HepG2 (cell line): ENCODE results near the gene GRIN2D. TPM values are rescaled to one million over a fixed set of nuclear protein-coding genes. Genes with fewer than 3 reads are reported as not detected.

Experiments used
- BHLHE40 ChIP-seq: IDR thresholded peaks from 2 replicates; pipeline ENCODE4 v1.6.1; 2011; ENCODE audit warnings: low read length, improper control_type of control experiment
- HOXA9 ChIP-seq: sonication (generic); formaldehyde crosslinking; IDR thresholded peaks from 2 replicates; pipeline ENCODE4 v1.8.1; 2022; ENCODE audit warnings: missing genetic modification reagents, mild to moderate bottlenecking, moderate library complexity, borderline replicate concordance
- SOX13 ChIP-seq, 3 experiments: fragments of 450-650 bp in 1 of 3; sonication (generic) in 1 of 3; formaldehyde crosslinking in 1 of 3; IDR thresholded peaks in 2 of 3; conservative IDR thresholded peaks in 1 of 3; 2 replicates each; pipeline versions ENCODE4 v1.5.0 to v1.6.1; 2016 to 2020; ENCODE audit warnings: antibody characterized with exemption in 1 of 3, mild to moderate bottlenecking in 1 of 3, missing compliant biosample characterization in 1 of 3, missing genetic modification reagents in 1 of 3, moderate library complexity in 1 of 3
- TBL1XR1 ChIP-seq: fragments of 150-350 bp; IDR thresholded peaks from 2 replicates; pipeline ENCODE4 v1.6.1; 2014; ENCODE audit warnings: borderline replicate concordance, low read length; ENCODE audit not compliant: partially characterized antibody
- ZNF317 ChIP-seq: sonication (generic); formaldehyde crosslinking; IDR thresholded peaks from 2 replicates; pipeline ENCODE4 v1.5.0; 2020; ENCODE audit warnings: mild to moderate bottlenecking, missing genetic modification reagents
- ZNF34 ChIP-seq: sonication (generic); formaldehyde crosslinking; IDR thresholded peaks from 2 replicates; pipeline ENCODE4 v1.4.0; 2020; ENCODE audit warnings: mild to moderate bottlenecking, missing genetic modification reagents, borderline replicate concordance
- ZNF367 ChIP-seq: sonication (generic); formaldehyde crosslinking; IDR thresholded peaks from 2 replicates; pipeline ENCODE4 v1.4.0; 2020; ENCODE audit warnings: missing genetic modification reagents, borderline replicate concordance
- polyA plus RNA-seq, 8 experiments: library from polyadenylated mRNA; depleted of rRNA in 3 of 8; stranded (reverse) in 7 of 8; unstranded in 1 of 8; fragments of >200 nt; fragmentation: Illumina TruSeq in 4 of 8; extraction: Trizol in 4 of 8; gene quantifications; 2 replicates each; pipeline versions ENCODE4 v1.2.1 to v1.2.3, GENCODE V29; 2011 to 2016; ENCODE audit warnings: low read depth in 4 of 8, missing spikeins in 1 of 8, mixed read lengths in 1 of 8; ENCODE audit not compliant: insufficient read depth in 1 of 8
- total RNA-seq, 5 experiments: library from RNA; depleted of rRNA; stranded (reverse); fragments of >200 nt; fragmentation: Illumina TruSeq; extraction: Trizol; gene quantifications; 2 replicates each; pipeline ENCODE4 v1.2.3, GENCODE V29; 2016; ENCODE audit warnings: low read depth in 1 of 5
- TF ChIP-seq, protein P1 (sequence below): sonication (generic); formaldehyde crosslinking; IDR thresholded peaks from 2 replicates; pipeline ENCODE4 v1.4.0; 2020; ENCODE audit warnings: missing genetic modification reagents, borderline replicate concordance
- TF ChIP-seq, protein P2 (sequence below): sonication (generic); formaldehyde crosslinking; IDR thresholded peaks from one replicate; pipeline ENCODE4 v1.5.1; 2020; ENCODE audit warnings: mild to moderate bottlenecking, missing genetic modification reagents; ENCODE audit errors: not compliant biosample characterization
- TF ChIP-seq, protein P3 (sequence below): sonication (generic); formaldehyde crosslinking; IDR thresholded peaks from 2 replicates; pipeline ENCODE4 v1.5.0; 2020; ENCODE audit warnings: mild to moderate bottlenecking, missing genetic modification reagents
- TF ChIP-seq, protein P4 (sequence below): sonication (generic); formaldehyde crosslinking; IDR thresholded peaks from 2 replicates; pipeline ENCODE4 v1.8.1; 2023; ENCODE audit warnings: mild to moderate bottlenecking, inconsistent platforms, moderate library complexity, missing genetic modification reagents, borderline replicate concordance
- TF ChIP-seq, protein P5 (sequence below): sonication (generic); formaldehyde crosslinking; IDR thresholded peaks from 2 replicates; pipeline ENCODE4 v1.4.0; 2020; ENCODE audit warnings: mild to moderate bottlenecking, missing genetic modification reagents

GRIN2D gene
- total and polyA plus RNA-seq, 2 of the 13 experiments (the other 11 are each of a cell fraction or from before 2014, with no cell fraction given) = 0.02 to 0.13 TPM

DNA sequence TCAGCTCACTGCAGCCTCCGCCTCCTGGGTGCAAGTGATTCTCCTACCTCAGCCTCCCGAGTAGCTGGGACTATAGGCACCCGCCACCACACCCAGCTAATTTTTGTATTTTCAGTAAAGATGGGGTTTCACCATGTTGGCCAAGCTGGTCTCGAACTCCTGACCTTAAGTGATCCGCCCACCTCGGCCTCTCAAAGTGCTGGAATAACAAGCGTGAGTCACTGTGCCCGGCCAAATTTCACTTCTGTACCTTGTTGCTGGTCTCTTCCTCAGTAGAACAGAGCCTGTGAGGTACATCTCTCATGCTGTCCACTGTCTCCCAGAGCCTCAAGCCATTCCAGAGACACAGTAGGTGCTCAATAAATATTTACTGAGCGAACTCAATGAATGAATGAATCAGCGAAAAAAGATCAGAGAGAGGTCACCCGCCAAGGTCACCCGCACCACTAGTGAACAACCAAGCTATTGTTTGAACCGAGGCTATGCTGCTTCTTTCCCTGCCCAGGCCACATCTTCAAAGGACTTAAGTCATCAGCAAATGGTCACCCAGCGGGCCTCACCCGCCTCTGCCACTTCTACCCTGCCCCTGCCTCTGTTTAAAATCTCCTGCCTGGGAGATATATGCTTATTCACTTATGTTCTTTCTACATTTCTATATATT, 39.0 kb upstream of the GRIN2D start (continued):
- TF ChIP-seq, protein P1, sequence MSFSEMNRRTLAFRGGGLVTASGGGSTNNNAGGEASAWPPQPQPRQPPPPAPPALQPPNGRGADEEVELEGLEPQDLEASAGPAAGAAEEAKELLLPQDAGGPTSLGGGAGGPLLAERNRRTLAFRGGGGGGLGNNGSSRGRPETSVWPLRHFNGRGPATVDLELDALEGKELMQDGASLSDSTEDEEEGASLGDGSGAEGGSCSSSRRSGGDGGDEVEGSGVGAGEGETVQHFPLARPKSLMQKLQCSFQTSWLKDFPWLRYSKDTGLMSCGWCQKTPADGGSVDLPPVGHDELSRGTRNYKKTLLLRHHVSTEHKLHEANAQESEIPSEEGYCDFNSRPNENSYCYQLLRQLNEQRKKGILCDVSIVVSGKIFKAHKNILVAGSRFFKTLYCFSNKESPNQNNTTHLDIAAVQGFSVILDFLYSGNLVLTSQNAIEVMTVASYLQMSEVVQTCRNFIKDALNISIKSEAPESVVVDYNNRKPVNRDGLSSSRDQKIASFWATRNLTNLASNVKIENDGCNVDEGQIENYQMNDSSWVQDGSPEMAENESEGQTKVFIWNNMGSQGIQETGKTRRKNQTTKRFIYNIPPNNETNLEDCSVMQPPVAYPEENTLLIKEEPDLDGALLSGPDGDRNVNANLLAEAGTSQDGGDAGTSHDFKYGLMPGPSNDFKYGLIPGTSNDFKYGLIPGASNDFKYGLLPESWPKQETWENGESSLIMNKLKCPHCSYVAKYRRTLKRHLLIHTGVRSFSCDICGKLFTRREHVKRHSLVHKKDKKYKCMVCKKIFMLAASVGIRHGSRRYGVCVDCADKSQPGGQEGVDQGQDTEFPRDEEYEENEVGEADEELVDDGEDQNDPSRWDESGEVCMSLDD = no peak
- TF ChIP-seq, protein P2, sequence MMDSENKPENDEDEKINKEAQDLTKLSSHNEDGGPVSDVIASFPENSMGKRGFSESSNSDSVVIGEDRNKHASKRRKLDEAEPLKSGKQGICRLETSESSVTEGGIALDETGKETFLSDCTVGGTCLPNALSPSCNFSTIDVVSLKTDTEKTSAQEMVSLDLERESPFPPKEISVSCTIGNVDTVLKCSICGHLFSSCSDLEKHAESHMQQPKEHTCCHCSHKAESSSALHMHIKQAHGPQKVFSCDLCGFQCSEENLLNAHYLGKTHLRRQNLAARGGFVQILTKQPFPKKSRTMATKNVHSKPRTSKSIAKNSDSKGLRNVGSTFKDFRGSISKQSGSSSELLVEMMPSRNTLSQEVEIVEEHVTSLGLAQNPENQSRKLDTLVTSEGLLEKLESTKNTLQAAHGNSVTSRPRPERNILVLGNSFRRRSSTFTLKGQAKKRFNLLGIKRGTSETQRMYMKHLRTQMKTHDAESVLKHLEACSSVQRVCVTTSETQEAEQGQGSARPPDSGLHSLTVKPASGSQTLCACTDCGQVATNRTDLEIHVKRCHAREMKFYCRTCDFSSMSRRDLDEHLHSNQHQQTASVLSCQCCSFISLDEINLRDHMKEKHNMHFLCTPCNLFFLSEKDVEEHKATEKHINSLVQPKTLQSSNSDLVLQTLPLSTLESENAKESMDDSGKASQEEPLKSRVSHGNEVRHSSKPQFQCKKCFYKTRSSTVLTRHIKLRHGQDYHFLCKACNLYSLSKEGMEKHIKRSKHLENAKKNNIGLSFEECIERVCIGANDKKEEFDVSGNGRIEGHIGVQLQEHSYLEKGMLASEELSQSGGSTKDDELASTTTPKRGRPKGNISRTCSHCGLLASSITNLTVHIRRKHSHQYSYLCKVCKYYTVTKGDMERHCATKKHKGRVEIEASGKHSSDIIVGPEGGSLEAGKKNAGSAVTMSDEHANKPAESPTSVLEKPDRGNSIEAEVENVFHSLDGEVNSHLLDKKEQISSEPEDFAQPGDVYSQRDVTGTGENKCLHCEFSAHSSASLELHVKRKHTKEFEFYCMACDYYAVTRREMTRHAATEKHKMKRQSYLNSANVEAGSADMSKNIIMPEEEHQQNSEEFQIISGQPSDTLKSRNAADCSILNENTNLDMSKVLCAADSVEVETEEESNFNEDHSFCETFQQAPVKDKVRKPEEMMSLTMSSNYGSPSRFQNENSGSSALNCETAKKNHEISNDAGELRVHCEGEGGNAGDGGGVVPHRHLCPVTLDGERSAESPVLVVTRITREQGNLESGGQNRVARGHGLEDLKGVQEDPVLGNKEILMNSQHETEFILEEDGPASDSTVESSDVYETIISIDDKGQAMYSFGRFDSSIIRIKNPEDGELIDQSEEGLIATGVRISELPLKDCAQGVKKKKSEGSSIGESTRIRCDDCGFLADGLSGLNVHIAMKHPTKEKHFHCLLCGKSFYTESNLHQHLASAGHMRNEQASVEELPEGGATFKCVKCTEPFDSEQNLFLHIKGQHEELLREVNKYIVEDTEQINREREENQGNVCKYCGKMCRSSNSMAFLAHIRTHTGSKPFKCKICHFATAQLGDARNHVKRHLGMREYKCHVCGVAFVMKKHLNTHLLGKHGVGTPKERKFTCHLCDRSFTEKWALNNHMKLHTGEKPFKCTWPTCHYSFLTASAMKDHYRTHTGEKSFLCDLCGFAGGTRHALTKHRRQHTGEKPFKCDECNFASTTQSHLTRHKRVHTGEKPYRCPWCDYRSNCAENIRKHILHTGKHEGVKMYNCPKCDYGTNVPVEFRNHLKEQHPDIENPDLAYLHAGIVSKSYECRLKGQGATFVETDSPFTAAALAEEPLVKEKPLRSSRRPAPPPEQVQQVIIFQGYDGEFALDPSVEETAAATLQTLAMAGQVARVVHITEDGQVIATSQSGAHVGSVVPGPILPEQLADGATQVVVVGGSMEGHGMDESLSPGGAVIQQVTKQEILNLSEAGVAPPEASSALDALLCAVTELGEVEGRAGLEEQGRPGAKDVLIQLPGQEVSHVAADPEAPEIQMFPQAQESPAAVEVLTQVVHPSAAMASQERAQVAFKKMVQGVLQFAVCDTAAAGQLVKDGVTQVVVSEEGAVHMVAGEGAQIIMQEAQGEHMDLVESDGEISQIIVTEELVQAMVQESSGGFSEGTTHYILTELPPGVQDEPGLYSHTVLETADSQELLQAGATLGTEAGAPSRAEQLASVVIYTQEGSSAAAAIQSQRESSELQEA (CRISPR knock-in tag) = no peak
- TF ChIP-seq, protein P3, sequence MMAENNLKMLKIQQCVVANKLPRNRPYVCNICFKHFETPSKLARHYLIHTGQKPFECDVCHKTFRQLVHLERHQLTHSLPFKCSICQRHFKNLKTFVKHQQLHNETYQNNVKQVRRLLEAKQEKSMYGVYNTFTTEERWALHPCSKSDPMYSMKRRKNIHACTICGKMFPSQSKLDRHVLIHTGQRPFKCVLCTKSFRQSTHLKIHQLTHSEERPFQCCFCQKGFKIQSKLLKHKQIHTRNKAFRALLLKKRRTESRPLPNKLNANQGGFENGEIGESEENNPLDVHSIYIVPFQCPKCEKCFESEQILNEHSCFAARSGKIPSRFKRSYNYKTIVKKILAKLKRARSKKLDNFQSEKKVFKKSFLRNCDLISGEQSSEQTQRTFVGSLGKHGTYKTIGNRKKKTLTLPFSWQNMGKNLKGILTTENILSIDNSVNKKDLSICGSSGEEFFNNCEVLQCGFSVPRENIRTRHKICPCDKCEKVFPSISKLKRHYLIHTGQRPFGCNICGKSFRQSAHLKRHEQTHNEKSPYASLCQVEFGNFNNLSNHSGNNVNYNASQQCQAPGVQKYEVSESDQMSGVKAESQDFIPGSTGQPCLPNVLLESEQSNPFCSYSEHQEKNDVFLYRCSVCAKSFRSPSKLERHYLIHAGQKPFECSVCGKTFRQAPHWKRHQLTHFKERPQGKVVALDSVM (CRISPR knock-in tag) = peak; percentile 80
- TF ChIP-seq HOXA9 (CRISPR knock-in tag) (no peak), TBL1XR1 (no peak), ZNF317 (CRISPR knock-in tag) (peak; percentile 81), SOX13 (IDR thresholded peaks at IDR 0.05) (peak; percentile 93), SOX13 (CRISPR knock-in tag; conservative IDR thresholded peaks at IDR 0.05 in 1 of 2, IDR thresholded peaks at IDR 0.05 in 1 of 2) (peak in 1 of 2 experiments; percentile 96; a peak in 2 of 4 replicates), ZNF34 (CRISPR knock-in tag) (no peak), BHLHE40 (no peak), ZNF367 (no peak)
- TF ChIP-seq, protein P4, sequence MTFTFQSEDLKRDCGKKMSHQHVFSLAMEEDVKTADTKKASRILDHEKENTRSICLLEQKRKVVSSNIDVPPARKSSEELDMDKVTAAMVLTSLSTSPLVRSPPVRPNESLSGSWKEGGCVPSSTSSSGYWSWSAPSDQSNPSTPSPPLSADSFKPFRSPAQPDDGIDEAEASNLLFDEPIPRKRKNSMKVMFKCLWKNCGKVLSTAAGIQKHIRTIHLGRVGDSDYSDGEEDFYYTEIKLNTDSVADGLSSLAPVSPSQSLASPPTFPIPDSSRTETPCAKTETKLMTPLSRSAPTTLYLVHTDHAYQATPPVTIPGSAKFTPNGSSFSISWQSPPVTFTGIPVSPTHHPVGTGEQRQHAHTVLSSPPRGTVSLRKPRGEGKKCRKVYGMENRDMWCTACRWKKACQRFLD (CRISPR knock-in tag) = no peak
- TF ChIP-seq, protein P5, sequence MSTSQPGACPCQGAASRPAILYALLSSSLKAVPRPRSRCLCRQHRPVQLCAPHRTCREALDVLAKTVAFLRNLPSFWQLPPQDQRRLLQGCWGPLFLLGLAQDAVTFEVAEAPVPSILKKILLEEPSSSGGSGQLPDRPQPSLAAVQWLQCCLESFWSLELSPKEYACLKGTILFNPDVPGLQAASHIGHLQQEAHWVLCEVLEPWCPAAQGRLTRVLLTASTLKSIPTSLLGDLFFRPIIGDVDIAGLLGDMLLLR (CRISPR knock-in tag) = no peak
